B cell (primary cell): ENCODE data around the gene CDC42BPB.

Source experiments
- EZH2 ChIP-seq: IDR thresholded peaks from 2 replicates; pipeline ENCODE4 v1.6.1; 2012; ENCODE audit warnings: borderline replicate concordance, low read depth, mild to moderate bottlenecking, moderate library complexity, low read length; ENCODE audit not compliant: insufficient read depth, poor library complexity, severe bottlenecking
- TF ChIP-seq, protein P1 (sequence below): fragments of 200-600 bp; IDR thresholded peaks from one replicate; pipeline ENCODE4 v1.8.0; 2022; ENCODE audit warnings: antibody characterized with exemption, mild to moderate bottlenecking

DNA sequence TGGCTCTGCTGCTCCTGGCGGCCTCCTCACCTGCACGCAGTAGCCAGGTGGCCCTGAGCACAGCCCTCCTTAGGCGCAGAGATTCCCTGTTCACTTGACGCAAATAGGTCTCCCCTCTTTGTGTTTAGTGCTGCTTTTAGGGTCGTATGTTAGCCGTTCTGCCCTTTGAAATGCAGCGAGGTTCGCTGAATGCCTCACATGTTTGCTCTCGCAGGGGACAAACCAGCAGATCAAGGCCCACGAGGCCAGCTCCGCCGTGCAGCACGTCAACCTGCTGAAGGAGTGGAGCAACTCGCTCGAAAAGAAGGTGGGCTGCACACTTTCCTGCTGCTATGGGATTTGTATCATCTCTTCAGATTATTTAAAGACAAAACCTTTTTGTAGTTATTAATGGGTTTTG, 166.2 kb downstream of the CDC42BPB start:
- TF ChIP-seq, protein P1, sequence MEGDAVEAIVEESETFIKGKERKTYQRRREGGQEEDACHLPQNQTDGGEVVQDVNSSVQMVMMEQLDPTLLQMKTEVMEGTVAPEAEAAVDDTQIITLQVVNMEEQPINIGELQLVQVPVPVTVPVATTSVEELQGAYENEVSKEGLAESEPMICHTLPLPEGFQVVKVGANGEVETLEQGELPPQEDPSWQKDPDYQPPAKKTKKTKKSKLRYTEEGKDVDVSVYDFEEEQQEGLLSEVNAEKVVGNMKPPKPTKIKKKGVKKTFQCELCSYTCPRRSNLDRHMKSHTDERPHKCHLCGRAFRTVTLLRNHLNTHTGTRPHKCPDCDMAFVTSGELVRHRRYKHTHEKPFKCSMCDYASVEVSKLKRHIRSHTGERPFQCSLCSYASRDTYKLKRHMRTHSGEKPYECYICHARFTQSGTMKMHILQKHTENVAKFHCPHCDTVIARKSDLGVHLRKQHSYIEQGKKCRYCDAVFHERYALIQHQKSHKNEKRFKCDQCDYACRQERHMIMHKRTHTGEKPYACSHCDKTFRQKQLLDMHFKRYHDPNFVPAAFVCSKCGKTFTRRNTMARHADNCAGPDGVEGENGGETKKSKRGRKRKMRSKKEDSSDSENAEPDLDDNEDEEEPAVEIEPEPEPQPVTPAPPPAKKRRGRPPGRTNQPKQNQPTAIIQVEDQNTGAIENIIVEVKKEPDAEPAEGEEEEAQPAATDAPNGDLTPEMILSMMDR, result no peak
- no peak for TF ChIP-seq EZH2
